GM18907 (cell line): ENCODE results near the gene PRDM16.
"Not testable (repeated sequence)": the region's sequence is repeated elsewhere in the genome, so short reads cannot be mapped to it uniquely, and the experiment has no call there.

Source experiments
- ATAC-seq: cut with Tn5 transposase; IDR thresholded peaks from one replicate; pipeline ENCODE4 v1.9.1; 2021; ENCODE audit warnings: mild to moderate bottlenecking, moderate library complexity; ENCODE audit not compliant: unreplicated experiment

Gene PRDM16

DNA sequence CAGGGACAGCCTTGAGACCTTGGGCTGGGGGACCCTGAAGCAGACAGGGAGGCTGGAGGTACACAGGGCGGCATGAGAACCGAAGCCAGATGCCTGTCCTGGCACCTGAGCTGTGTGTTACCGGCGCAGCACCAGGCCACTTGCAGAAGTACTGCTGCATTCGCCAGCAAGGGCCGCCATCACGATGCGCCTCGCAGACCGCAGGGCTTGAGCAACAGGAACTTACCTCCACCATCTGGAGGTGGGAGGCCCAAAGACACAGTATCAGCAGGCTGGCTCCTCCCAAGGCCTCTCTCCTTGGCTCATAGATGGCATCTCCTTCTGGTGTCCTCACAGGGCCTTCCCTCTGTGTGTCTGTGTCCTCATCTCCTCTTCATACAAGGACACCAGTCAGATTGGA lies 90.1 kb downstream of the PRDM16 start:
- no peak for ATAC-seq

DNA sequence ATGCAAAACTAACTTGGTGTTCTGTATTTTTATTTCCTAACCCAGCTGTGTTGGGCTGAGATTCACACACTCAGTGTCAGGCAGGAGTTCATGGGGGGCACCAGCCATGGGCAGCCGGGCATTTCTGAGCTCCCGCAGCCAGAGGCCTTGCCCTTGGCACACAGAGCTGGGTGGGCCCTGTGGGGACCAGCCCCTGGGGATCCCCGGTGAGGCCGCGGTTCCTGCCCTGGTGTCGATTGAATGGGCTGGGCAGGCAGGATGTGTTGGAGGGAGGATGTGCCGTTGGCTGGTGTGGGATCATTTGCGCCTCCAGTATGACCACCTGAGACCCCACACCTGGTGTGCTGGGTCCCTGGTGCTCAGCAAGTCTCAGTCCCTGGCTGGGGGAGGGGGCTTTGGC lies 91.0 kb downstream of the PRDM16 start:
- ATAC-seq, result no peak

DNA sequence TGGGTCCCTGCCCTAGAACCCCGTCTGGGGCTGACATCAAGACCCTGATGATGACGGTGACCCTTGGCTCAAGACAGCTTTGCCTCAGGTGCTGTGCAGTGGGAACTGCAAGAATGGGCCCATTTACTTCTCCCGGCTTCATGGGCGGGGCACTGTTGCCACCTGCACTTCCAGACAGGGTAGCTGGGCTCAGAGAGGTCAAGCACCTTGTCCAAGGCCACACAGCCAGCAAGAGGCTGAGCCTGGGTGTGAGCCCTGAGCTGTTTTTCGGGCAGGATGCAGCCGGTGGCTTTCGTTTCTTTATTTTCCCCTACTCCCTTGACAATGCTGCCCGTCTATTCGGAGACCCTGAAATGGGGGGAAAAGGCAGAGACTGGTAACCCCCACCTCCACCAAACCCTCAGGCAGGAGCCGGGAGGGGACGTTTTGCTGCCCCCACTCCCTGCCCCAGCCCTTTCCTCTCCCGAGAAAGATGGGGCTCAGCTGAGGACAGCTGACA lies 91.7 kb downstream of the PRDM16 start:
- no peak for ATAC-seq

DNA sequence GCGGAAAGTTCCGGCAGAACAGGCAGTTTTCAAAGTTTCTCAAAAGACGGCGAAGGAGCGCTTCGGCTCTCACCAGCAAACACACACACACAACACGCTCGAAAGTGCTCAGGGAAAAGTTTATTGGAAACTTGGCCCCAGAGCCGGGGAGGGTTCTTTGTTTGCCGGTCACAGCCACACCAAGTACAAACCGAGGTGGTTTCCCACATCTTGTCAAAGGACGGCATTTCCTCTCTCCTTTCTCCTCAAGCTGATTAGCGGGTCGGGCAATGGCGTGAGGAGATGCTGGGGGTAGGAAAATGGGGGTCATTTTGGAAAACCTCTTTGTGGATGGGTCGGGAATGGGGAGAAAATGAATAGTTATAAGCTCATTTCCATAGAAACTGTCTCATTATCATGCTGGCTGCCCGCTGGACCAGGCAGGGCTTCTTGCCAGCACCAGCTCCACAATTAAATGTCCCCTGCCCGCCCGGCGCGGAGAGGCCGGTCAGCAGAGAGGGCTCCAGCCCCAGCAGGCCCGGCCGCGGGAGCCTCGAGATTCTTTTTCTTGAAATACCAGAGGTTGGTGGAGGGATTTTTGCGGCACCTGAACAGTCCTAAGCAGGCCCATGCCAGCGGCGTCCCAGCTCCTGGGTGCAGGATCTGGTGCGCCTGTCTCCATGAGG lies 92.3 kb downstream of the PRDM16 start:
- no peak for ATAC-seq

DNA sequence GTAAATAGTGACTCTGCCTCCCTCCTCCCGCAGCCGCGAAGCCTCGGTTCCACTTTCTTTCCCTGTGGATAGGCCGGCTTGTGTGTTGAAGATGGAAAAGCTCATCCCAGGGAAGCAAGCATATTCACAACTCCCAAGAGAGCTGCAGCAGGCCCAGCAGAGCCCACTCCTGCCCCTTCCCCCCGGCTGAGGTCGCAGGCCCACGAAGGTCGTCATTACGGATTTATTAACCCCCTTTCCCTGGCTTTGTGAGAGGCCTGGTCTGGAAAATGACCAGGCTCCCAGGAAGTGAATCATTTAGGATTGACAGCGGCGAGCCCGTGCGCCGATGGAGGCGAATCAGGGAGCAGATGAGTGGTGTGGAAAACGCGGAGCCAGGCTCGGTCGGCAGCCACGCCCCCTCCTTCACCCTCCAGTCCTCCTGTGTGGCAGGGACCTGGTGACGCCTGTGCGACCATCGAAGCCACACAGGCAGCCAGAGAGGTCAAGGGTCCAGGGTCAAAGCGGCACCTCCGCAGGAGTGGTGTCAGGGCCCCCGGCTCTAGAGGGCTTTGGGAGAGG lies 93.4 kb downstream of the PRDM16 start:
- no peak for ATAC-seq

DNA sequence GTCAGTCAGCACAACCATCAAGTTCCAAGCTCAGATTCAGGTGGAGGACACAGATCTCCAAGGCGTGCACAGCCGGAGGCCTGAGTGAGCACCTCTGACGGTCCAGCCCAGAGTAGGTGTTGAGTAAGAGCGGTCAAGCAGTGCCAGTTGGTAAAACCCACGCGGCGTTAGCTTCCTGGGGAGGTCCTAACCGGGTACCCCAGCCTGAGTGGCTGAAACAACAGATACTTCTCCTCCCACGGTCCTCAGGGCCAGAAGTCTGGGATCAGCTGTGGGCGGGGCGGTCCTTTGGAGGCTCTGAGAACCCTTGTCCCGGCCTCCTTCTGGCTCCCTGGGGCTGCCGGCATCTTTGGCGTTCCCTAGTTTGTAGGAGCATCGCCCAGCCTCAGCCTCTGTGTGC lies 94.4 kb downstream of the PRDM16 start:
- ATAC-seq, result no peak

DNA sequence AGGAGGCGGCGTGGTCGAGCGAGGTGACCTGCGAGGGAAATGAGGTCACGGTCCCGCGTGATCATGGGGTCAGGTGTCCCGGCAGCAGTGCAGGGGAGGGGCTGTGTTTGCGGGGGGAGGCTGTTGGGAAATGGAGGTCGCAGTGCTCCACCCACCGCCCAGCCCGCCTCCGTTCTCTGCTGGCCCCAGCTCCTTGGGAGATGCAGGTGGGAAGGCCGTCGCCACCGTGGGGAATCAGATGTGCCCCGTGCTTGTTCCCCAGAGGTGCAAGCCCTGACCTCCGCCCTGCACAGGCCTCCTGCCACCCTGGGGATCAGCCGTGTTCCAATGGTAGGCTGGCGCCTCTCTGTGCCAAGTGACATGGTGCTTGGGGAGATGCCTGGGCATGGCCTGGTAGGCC lies 95.7 kb downstream of the PRDM16 start:
- no peak for ATAC-seq

DNA sequence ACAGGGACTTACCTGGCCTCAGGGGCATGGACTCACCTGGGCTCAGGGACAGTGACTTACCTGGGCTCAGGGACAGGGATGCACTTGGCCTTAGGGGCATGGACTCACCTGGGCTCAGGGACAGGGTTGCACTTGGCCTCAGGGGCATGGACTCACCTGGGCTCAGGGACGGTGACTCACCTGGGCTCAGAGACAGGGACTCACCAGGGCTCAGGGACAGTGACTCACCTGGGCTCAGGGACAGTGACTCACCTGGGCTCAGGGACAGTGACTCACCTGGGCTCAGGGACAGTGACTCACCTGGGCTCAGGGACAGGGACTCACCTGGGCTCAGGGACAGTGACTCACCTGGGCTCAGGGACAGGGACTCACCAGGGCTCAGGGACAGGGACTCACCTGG lies 96.2 kb downstream of the PRDM16 start:
- ATAC-seq, result not testable (repeated sequence)

DNA sequence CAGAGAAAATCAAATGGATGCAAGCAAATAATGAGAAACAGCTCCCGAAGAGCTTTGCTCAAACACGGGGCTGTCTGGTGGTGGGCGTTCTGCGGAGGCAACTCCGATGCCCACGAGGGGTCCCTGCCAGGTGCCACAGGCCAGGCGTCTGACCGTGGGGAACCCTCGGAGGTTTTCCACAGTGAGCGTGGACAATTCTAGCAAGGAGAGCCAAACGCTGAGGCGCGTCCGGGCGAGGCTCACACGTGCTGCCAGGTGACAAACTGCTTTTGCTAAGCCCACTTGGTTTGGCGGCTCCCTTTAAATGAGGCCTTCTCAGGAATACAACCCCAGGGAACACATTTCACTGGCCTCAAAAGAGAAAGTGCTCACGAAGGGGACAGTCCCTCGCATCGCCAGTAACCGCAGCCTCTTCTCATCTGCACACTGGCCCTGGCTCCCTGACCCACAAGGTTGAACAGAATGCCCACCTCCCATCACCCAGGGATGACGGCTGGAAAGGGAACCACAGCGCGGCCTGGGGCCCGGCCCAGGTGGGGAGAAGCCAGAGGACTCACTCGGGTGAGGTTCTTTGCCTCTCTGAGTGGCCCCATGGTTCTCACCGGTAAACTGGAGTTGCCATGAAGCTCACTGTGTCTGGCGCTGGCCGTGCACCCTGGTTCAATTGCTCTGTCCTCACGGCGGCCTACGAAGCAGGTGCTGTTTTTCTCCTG lies 97.4 kb downstream of the PRDM16 start:
- ATAC-seq, result no peak

DNA sequence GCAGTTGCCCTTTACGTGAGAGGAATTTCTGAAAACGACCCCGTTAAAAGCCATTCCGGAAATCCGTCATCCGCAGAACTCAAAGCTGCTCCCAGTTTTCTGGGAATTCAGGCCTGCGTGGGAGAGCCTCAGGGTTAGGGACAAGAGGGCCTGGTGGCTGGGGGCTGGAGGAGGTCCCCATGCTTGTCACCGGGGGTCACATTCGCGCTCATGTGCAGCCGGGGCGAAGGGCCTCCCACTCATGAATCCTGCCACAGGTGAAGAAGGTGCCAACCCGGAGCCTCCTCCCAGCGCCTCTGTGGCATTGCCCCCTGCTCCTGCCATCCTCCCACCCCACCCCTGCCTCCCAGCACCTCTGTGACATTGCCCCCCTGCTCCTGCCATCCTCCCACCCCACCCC lies 98.3 kb downstream of the PRDM16 start:
- no peak for ATAC-seq

DNA sequence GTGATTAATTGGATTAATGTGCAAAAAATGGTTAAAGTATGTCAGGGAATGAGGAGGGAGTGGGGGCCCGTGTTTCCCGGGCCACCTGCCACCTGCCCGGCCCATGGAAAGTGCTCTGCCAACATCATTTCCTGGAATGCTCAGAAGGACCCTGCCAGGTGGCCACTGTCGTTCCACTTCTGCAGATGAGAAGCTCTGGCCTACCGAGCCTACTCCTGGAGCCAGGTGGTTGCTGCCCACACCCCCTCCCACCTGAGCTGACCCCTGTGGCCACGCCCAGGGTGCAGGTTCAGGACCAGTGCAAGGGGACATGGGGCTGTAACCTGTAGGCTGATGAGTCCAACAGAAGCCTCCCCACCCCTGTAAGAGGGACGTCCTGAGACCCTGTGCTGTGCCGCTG lies 99.7 kb downstream of the PRDM16 start:
- ATAC-seq, result no peak

DNA sequence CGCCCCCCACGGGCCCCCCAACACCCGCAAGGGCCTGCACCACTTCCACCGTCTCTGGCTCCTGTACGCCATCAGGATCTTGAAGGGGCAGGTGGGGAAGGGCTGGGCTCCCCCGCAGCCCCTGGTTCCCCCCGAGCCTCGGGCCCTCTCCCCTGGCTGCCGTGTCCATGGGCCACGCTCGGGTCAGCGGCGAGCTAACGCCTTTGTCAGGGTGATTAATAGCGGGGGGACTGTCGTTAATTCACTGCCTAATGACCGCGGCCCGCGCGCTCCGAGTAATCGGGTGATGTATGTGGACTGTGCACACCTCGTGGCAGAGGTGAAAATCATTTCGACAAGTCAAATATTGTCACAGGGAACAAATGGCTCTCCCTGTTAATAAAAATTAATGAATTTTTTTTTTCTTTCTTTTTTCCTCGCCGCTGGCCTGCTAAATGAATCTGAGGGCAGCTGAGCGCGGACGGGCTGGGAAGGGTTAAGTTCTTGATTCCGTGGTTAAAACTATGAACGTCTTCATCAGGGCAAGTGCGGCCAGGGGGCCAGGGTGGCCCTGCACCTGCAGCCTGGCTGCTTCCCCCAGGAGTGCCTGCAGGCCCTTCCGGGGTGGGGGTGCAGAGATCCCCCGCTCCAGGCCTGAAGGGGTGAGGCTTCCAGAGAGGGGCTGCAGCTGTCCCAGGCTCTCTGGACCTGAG lies 100.8 kb downstream of the PRDM16 start:
- ATAC-seq, result no peak

DNA sequence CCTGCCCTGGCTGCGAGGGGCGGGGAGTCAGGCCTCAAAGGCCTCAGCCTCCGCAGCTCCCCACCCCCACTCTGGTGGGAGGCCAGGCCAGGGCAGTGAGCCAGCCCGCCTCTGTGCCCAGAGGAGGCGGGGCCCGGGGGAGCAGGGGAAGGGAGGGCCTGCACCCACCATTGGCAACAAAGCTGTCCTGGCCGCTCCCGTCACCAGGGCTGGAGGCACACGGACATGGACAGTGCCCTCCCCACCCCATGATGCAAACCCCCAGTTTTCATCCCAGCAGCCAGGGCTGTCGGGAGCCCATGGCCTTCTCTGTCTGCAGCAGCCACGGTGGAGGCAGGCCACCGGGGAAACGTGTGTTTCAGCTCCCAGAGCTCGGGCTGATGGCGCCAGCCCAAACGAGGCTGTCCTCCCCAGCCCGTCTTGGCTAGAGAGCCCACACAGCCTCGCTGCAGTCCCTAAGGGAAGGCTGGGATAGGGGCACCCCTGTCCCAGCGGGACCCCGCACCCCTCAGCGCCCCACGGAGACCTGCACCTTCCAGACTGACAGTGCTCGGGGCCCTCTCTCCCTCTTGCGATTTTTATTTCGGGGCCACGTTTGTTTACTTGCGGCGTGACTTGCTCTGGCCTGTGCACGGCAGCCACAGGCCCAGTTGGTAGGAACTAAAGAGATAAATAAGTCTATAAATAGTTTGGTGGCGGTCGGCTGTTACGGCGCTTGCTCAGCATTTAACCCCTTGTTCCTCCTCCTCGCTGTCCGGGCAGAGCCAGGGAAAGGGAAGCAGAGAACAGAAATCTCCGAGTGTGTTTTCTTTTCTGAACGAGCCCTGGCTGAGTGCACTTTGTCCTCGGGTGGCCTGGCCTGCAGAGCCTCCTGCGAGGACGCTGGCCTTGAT lies 101.8 kb downstream of the PRDM16 start:
- ATAC-seq, result no peak

DNA sequence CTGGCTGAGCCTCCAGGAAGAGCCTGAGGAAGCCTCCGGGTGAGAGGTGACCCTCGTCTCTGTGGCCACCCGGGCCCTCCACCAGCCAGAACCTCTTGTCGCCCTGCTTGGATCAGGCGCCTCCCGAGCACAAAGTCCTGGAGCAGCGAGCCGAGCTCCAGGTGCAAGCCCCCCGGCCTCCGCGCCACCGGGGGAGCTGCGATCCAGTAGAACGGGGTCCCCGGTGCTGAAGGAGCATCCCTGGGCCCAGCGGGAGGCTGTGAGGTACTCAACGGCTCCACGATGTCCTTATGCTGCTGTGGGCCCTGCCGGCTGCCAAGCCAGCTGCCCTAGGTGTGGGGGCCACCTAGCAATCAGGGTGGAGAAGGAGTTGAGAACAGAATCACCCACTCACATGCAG lies 102.8 kb downstream of the PRDM16 start:
- ATAC-seq, result no peak

DNA sequence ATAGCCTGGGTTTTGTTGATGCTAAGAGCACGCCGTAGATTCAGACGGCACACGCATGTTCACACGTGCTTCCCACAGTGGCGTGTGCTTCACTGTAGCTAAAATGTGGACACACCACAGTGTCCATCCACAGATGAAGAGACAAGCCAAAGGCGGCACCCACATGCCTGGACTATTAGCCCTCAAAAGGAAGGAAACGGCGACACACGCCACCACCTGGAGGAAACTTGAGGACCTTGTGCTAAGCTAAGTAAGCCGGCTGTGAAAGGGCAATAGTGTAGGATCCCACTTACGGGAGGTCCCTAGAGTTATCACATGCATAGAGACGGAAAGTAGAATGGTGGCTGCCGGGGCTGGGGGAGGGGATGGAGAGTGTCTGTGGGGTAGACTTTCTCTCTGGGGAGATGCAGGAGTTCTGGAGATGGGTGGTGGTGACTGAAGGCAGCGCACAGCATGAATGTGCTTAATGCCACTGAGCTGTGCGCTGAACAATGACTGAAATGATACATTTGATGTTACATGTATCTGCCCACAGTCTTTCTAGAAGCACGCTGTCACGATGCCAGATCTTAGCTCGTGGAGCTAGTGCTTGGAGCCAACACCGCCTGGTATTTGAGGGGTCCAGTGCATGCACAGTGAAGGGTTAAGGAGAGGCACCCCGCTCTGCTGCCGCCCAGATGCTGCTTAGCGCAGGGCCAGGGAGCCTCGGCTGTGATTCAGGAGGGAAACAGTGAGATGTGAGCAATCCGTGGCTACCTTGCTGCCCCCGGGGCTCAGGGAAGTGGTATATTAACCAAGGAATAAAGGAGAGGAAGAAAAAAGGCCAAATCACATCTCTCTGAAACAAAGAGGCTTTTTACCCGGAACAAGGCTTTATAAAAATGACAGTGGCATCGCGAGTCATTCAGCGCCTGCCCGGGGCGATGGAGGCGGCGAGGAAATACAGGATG lies 103.7 kb downstream of the PRDM16 start:
- ATAC-seq, result no peak

DNA sequence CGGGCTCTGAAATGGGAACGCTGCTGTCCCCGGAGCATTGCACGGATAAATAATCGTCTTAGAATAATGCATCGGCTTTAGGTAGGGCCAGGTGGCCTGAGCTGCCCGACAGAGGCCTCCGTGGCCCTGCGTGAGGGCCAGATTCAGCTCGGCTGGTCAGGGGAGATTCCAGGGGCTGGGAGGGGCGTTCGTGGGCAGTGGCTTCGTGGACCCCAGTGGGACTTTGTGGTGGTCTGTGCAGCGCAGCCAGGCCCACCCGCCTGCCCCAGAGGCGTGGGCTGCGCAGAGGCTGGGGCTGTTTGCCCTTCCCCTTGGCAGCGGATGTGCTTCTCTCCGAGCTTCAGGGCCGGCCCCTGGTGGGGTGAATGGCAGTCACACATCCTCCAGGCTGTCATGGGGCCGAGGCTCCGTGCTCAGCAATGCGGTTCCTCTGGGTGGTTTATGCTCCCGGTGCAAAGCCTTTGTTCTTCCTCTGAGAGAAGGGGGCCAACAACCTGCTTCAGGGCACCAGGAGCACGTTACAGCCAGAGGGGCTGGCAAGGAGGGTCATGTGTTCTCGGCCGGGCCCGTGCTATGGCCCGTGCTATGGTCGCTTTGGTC lies 104.5 kb downstream of the PRDM16 start:
- no peak for ATAC-seq

DNA sequence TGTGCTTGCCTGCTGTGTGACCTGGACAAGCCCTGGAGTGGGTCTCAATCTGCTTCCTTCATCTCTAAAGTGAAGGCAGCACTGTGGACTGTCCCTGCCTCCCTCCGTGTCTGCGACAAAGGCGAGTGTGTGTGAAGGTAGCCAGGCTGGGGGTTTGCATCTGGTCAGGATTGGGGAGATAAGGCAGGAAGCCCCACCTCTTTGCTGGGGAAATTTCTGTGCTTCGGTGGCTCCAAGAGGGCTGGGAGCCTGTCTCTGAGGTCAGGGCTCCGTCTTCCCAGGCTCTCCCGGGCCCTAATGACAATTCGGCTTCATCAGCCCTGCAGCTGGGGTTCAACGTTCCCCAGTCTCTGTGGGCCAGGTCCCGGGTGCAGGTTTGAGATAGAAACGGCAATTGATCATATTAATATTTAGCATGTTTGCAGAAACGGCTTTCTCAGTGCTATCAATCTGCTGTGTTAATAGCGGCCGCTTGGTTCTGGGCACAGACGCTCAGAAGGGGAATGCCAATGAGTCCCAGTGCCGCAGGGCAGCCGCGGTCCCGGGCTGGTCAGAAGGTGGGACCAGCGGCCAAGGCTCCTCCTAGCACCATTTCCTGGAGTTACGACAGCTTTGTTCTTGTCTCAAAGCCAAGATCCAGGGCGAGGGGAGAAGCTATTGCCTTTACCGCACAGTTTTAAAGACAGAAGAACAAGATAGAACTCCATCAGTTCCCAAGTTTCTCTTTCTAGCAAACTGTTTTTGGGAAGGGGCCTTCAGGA lies 105.7 kb downstream of the PRDM16 start:
- no peak for ATAC-seq

DNA sequence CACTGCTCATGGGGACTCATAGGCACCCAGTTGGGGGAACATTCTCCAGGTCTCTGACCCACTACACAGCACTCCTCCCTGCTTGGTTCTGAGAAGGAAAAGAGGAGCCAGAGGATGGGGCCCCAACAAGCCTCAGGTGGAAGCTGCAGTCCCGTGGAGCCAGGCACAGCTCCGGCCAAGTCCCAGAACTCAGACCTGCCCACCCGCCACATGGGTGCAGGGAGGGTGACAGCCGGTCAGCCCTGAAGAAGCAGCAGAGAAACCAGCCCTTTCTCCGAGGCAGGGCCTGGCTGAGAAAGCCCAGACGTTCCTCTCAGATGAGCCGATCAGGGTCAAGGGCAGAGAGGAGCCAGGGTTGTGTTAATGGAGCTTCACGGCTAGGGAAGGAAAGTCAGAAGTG lies 106.5 kb downstream of the PRDM16 start:
- ATAC-seq, result no peak
